GM12878 (cell line): ENCODE data around the gene TRIM56. TPM values are rescaled to one million over a fixed set of nuclear protein-coding genes. Genes with fewer than 3 reads are reported as not detected.
"Not testable (repeated sequence)": the region's sequence is repeated elsewhere in the genome, so short reads cannot be mapped to it uniquely, and the experiment has no call there.

ENCODE experiments used
- ATAC-seq: fragments of 200-7000 bp; cut with Tn5 transposase; 3 replicates; pipeline ENCODE4 v1.9.1; 2020; ENCODE audit warnings: mild to moderate bottlenecking, moderate library complexity
- BruUV-seq: library from RNA; stranded (reverse); fragments of 400-500 nt; replicated peaks from 2 replicates; lab custom pipeline; 2021; lab: Mats Ljungman, UMichigan
- CTCF ChIA-PET: fragments of 300-600 bp; sonication (Branson Sonifier 250); formaldehyde crosslinking; extraction: SDS; loops from one replicate; lab custom pipeline; 2021; ENCODE audit warnings: inconsistent platforms; lab: Yijun Ruan, JAX
- POLR2A ChIA-PET: fragments of 350-600 bp; formaldehyde crosslinking; extraction: SDS; loops from one replicate; lab custom pipeline; 2021; ENCODE audit warnings: inconsistent platforms; lab: Charles Lee
- RAD21 ChIA-PET: fragments of 300-600 bp; sonication (Branson Sonifier 250); formaldehyde crosslinking; loops from one replicate; lab custom pipeline; 2023; ENCODE audit warnings: antibody characterized with exemption; ENCODE audit not compliant: unreplicated experiment; lab: Charles Lee
- SMC1A ChIA-PET: fragments of 300-600 bp; sonication (Branson Sonifier 250); formaldehyde crosslinking; loops from one replicate; lab custom pipeline; 2023; ENCODE audit not compliant: unreplicated experiment, uncharacterized antibody; lab: Charles Lee
- DNase-seq: peaks from one replicate; pipeline ENCODE4 v3.0.0-alpha.2; 2011; ENCODE audit warnings: low read depth, low spot score
- FAIRE-seq: peaks from 3 replicates; lab custom pipeline; 2011; peaks lifted over from hg19 to GRCh38; lab: Jason Lieb, UNC
- H2AFZ ChIP-seq: 2 replicates; pipeline ENCODE4 v1.6.0; 2011; ENCODE audit warnings: low read depth, low read length, control low read depth; ENCODE audit not compliant: control insufficient read depth
- H3K27ac ChIP-seq: 2 replicates; pipeline ENCODE4 v1.5.1; 2011; ENCODE audit warnings: control low read depth; ENCODE audit not compliant: control insufficient read depth, insufficient read depth
- H3K27me3 ChIP-seq, 2 experiments: replicated peaks in 1 of 2; 2 replicates each; pipeline versions ENCODE4 v1.6.0 to v1.6.1; 2011; ENCODE audit warnings: low read length in 1 of 2; ENCODE audit not compliant: control insufficient read depth in 2 of 2, insufficient read depth in 2 of 2
- H3K36me3 ChIP-seq, 2 experiments: 2 replicates each; pipeline ENCODE4 v1.5.1; 2011; ENCODE audit warnings: low read length in 1 of 2; ENCODE audit not compliant: control insufficient read depth in 2 of 2, insufficient read depth in 2 of 2
- H3K4me1 ChIP-seq: 2 replicates; pipeline ENCODE4 v1.6.1; 2011; ENCODE audit warnings: mild to moderate bottlenecking, low read length, moderate library complexity, mixed read lengths; ENCODE audit not compliant: control insufficient read depth, insufficient read depth
- H3K4me2 ChIP-seq: 2 replicates; pipeline ENCODE4 v1.6.0; 2011; ENCODE audit warnings: control low read depth; ENCODE audit not compliant: control insufficient read depth, insufficient read depth
- H3K4me3 ChIP-seq: fragments of 200-600 bp; sonication (generic); 2 replicates; pipeline ENCODE4 v1.5.1; 2016
- H3K79me2 ChIP-seq: 2 replicates; pipeline ENCODE4 v1.6.0; 2011; ENCODE audit warnings: low read length; ENCODE audit not compliant: control insufficient read depth, insufficient read depth
- H3K9ac ChIP-seq: 2 replicates; pipeline ENCODE4 v1.8.0; 2011; ENCODE audit warnings: low read length, control low read depth, mixed read lengths; ENCODE audit not compliant: control insufficient read depth, insufficient read depth
- H3K9me3 ChIP-seq: replicated peaks from 3 replicates; pipeline ENCODE4 v1.5.1; 2011; ENCODE audit warnings: mild to moderate bottlenecking, low read length; ENCODE audit not compliant: control insufficient read depth, insufficient read depth
- H4K20me1 ChIP-seq: 2 replicates; pipeline ENCODE4 v1.6.0; 2011; ENCODE audit not compliant: control insufficient read depth, insufficient read depth
- NFYA ChIP-seq: IDR thresholded peaks from 2 replicates; pipeline ENCODE4 v1.6.1; 2011; ENCODE audit warnings: low read depth, mild to moderate bottlenecking, low read length, improper control_type of control experiment, borderline replicate concordance
- NKRF ChIP-seq: fragments of 450-650 bp; conservative IDR thresholded peaks from 2 replicates; pipeline ENCODE4 v1.6.1; 2017; ENCODE audit warnings: mild to moderate bottlenecking, moderate library complexity
- STAT1 ChIP-seq: fragments of 450-650 bp; conservative IDR thresholded peaks from 2 replicates; pipeline ENCODE4 v1.6.1; 2014; ENCODE audit warnings: antibody characterized with exemption, mild to moderate bottlenecking
- WGBS: methylation state at CpG from one replicate; pipeline ENCODE4 v1.1.6; 2016; ENCODE audit warnings: low lambda C conversion rate; ENCODE audit not compliant: insufficient replicate concordance, insufficient coverage; ENCODE audit errors: missing lambda C conversion rate; 5-methylcytosine and 5-hydroxymethylcytosine counted together
- in situ Hi-C: fragments of 300-500 bp; cut with MboI; formaldehyde crosslinking; loops from 9 replicates; pipeline ENCODE4 v1.14.3; 2018; ENCODE audit warnings: mixed read lengths
- intact Hi-C: fragments of 100-400 bp; cut with micrococcal nuclease; formaldehyde crosslinking; loops from one replicate; pipeline ENCODE4 v1.14.2; 2022; ENCODE audit not compliant: unreplicated experiment
- polyA plus RNA-seq, 11 experiments: library from polyadenylated mRNA; depleted of rRNA in 4 of 11; unstranded in 6 of 11; stranded (reverse) in 5 of 11; fragments of >200 nt; fragmentation: Nextera tagmentation in 4 of 11; fragmentation: Illumina TruSeq in 1 of 11; extraction: Ambion mirVana in 4 of 11; extraction: Trizol in 1 of 11; gene quantifications; 1 replicate in 1 of 11; 2 replicates in 10 of 11; pipeline versions ENCODE4 v1.2.1 to v1.2.3, GENCODE V29; 2011 to 2016; ENCODE audit warnings: inconsistent platforms in 2 of 11, missing spikeins in 2 of 11, low read depth in 1 of 11
- total RNA-seq, 4 experiments: library from RNA; depleted of rRNA in 3 of 4; stranded (reverse); fragments of >200 nt in 3 of 4; fragmentation: Illumina TruSeq in 1 of 4; extraction: Trizol in 1 of 4; gene quantifications; 2 replicates each; pipeline versions ENCODE4 v1.2.1 to v1.2.3, GENCODE V29; 2013 to 2021

Gene TRIM56
- total and polyA plus RNA-seq, 10 of the 15 experiments (the other 5 are each of a cell fraction or from before 2014, with no cell fraction given), result 3.2 to 37.5 (median 11.8) TPM

- intact Hi-C loops (no loop called here), in situ Hi-C loops (no loop called here)
- Histone ChIP-seq H3K4me2 (no peak overlapping the region), H3K4me1 (peaks cover 5% of the 10 kb centered on the region), H3K27me3 (no peaks in the 10 kb centered on the region), H3K27ac (no peak overlapping the region), H2AFZ (no peak overlapping the region), H4K20me1 (no peaks in the 10 kb centered on the region), H3K9ac (no peak overlapping the region), H3K9me3 (no peaks in the 10 kb centered on the region), H3K79me2 (no peaks in the 10 kb centered on the region), H3K36me3 (no peaks in the 10 kb centered on the region), H3K4me3 (no peak overlapping the region)
- ChIA-PET CTCF (interaction anchor here (1.0 to 1.2 kb wide), 2 partner anchors 17 to 181 kb away, joined by 3 read pairs; no protein-coding TSS in a partner anchor), POLR2A (no interaction called here), RAD21 (no interaction called here), SMC1A (interaction anchor here (1.7 to 2.0 kb wide), 2 partner anchors 65 to 68 kb away, joined by 5 to 7 read pairs; no protein-coding TSS in a partner anchor)
- no peak for ATAC-seq
- no peak for FAIRE-seq
- no peak for DNase-seq
- 40% methylated on average over 3 of the region's 3 CpGs for WGBS
- no peak for TF ChIP-seq NFYA
- TF ChIP-seq NKRF, result no peak
- no peak for TF ChIP-seq STAT1
- BruUV-seq, result no TSS peak
Measured at GRCh38 chr7:101075646-101076045, 9.6 kb upstream of the TRIM56 start.

DNA sequence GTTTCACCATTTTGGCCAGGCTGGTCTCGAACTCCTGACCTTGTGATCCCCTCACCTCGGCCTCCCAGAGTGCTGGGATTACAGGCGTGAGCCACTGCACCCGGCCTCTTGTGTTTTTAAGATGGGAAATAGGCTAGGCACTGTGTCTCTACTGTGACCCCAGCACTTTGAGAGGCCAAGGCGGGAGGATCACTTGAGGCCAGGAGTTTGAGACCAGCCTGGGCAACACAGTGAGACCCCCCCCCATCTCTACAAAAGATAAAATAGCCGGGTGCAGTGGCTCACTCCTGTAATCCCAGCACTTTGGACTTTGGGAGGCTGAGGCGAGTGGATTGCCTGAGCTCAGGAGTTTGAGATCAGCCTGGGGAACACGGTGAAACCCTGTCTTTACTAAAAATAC, 9.1 kb upstream of the TRIM56 start:
- H4K20me1 ChIP-seq, ATAC-seq, H3K4me3 ChIP-seq, in situ Hi-C loops, H3K9me3 ChIP-seq, H3K27ac ChIP-seq, H3K27me3 ChIP-seq, H3K79me2 ChIP-seq, BruUV-seq, H2AFZ ChIP-seq, H3K9ac ChIP-seq, FAIRE-seq, H3K36me3 ChIP-seq, H3K4me2 ChIP-seq, DNase-seq, intact Hi-C loops, H3K4me1 ChIP-seq: not testable (repeated sequence)
- WGBS, result 35% methylated on average over 8 of the region's 8 CpGs
- SMC1A ChIA-PET, result interaction anchor here (1.7 to 2.0 kb wide), 2 partner anchors 65 to 68 kb away, joined by 5 to 7 read pairs; no protein-coding TSS in a partner anchor
- CTCF ChIA-PET, result interaction anchor here (1.4 to 2.1 kb wide), 4 partner anchors 13 to 214 kb away, joined by 5 to 8 read pairs (median 6); no protein-coding TSS in a partner anchor
- POLR2A ChIA-PET, result interaction anchor here (1.0 kb wide), 1 partner anchor 9 kb away, joined by 4 read pairs; the partner anchor contains the start of gene TRIM56
- RAD21 ChIA-PET, result interaction anchor here (0.5 to 2.8 kb wide), 3 partner anchors 62 to 185 kb away, joined by 3 to 9 read pairs (median 7); no protein-coding TSS in a partner anchor
